ENCODE results near the gene SNAPC5. TPM values are rescaled to one million over a fixed set of nuclear protein-coding genes. Genes with fewer than 3 reads are reported as not detected.

SNAPC5 gene
- total and polyA plus RNA-seq, 2 of the 13 experiments (the other 11 are each of a cell fraction or from before 2014, with no cell fraction given), result 14.8 to 36.2 TPM

DNA sequence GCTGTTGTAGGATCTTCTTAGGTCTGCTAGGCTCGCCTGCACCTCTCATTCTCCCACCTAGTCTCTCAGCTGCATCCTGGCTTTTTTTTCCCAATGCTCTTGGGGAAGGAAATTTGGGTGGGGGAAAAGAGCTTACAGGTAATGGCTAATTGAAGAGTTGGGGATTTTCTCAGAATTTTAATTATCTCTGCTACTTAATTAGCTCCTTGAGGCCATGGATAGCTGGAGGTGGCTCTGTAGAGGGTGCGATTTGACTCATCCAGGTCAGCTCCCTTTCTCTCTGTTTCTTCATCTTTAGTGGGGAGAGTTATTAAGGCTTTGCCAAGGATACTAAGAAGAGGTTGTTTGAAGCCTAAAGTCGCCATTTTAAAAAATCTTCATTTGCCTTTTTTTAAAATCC, 22.6 kb downstream of the SNAPC5 start:
- Histone ChIP-seq H3K79me2 (ENCODE audit: insufficient read depth, low read length) (no peaks in the 10 kb centered on the region), H2AFZ (ENCODE audit: low read length) (no peak overlapping the region), H3K27me3 (ENCODE audit: control insufficient read depth in 1 of 2, insufficient read depth in 2 of 2, low read length in 2 of 2) (no peaks in the 10 kb centered on the region), H3K27ac (ENCODE audit: extremely low read length, insufficient read depth, low read length) (no peak overlapping the region), H3K9ac (ENCODE audit: insufficient read depth, low read depth, low read length) (no peak overlapping the region), H3K9me3 (ENCODE audit: low read length) (no peaks in the 10 kb centered on the region), H3K4me3 (replicated peaks in 1 of 3; ENCODE audit: insufficient read depth in 1 of 3, low read depth in 2 of 3, low read length in 3 of 3) (no peak overlapping the region), H3K36me3 (replicated peaks in 1 of 2; ENCODE audit: control insufficient read depth in 1 of 2, insufficient read depth in 2 of 2, low read length in 2 of 2) (peaks cover 1 to 3% of the 10 kb centered on the region in 2 experiments; a peak in 1 of 5 replicates), H4K20me1 (ENCODE audit: insufficient read depth, low read length) (no peaks in the 10 kb centered on the region), H3K4me1 (ENCODE audit: insufficient read depth, low read length) (peaks cover 15% of the 10 kb centered on the region), H3K4me2 (ENCODE audit: low read depth, low read length) (no peak overlapping the region)
- no peak for DNase-seq (ENCODE audit: low spot score)
- WGBS (ENCODE audit: low lambda C conversion rate), result 99% methylated on average over 3 of the region's 3 CpGs
- ChIA-PET CTCF (ENCODE audit: low intra/inter-chr PET ratio, low total read pairs) (no interaction called here), POLR2A (no interaction called here)
- ATAC-seq, result no peak
- intact Hi-C loops (cut with micrococcal nuclease; ENCODE audit: unreplicated experiment), result no loop called here
- FAIRE-seq, result no peak
- no TSS peak for BruUV-seq (replicated peaks)
- in situ Hi-C loops (cut with HindIII; ENCODE audit: extremely low pct_ligation_motif_present, low pct_unique_long_range_greater_than_20kb), result loop anchor here (25.0 kb wide), 1 partner anchor 88 kb away; the partner anchor contains the start of gene MAP2K1
- TF ChIP-seq GABPB1 (CRISPR knock-in tag; IDR thresholded peaks at IDR 0.05), result no peak
- TF ChIP-seq, protein P1, sequence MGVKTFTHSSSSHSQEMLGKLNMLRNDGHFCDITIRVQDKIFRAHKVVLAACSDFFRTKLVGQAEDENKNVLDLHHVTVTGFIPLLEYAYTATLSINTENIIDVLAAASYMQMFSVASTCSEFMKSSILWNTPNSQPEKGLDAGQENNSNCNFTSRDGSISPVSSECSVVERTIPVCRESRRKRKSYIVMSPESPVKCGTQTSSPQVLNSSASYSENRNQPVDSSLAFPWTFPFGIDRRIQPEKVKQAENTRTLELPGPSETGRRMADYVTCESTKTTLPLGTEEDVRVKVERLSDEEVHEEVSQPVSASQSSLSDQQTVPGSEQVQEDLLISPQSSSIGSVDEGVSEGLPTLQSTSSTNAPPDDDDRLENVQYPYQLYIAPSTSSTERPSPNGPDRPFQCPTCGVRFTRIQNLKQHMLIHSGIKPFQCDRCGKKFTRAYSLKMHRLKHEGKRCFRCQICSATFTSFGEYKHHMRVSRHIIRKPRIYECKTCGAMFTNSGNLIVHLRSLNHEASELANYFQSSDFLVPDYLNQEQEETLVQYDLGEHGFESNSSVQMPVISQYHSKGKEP (CRISPR knock-in tag; IDR thresholded peaks at IDR 0.05), result no peak
- no peak for TF ChIP-seq RCOR2 (CRISPR knock-in tag; IDR thresholded peaks at IDR 0.05)
- TF ChIP-seq ZNF335 (CRISPR knock-in tag; IDR thresholded peaks at IDR 0.05), result no peak
- TF ChIP-seq ZNF264 (CRISPR knock-in tag; IDR thresholded peaks at IDR 0.05), result no peak
- TF ChIP-seq, protein P2, sequence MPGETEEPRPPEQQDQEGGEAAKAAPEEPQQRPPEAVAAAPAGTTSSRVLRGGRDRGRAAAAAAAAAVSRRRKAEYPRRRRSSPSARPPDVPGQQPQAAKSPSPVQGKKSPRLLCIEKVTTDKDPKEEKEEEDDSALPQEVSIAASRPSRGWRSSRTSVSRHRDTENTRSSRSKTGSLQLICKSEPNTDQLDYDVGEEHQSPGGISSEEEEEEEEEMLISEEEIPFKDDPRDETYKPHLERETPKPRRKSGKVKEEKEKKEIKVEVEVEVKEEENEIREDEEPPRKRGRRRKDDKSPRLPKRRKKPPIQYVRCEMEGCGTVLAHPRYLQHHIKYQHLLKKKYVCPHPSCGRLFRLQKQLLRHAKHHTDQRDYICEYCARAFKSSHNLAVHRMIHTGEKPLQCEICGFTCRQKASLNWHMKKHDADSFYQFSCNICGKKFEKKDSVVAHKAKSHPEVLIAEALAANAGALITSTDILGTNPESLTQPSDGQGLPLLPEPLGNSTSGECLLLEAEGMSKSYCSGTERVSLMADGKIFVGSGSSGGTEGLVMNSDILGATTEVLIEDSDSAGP (CRISPR knock-in tag; IDR thresholded peaks at IDR 0.05; ENCODE audit: borderline replicate concordance), result no peak
- TF ChIP-seq GPN1 (CRISPR knock-in tag; IDR thresholded peaks at IDR 0.05; ENCODE audit: borderline replicate concordance), result no peak
- no peak for TF ChIP-seq ZNF616 (CRISPR knock-in tag; IDR thresholded peaks at IDR 0.05; ENCODE audit: low read depth)
- no peak for TF ChIP-seq ZNF883 (CRISPR knock-in tag; IDR thresholded peaks at IDR 0.05; ENCODE audit: not compliant biosample characterization)
- no peak for TF ChIP-seq HNF4G (IDR thresholded peaks at IDR 0.05; ENCODE audit: borderline replicate concordance, low read depth, low read length)
- no peak for TF ChIP-seq HNF4G (CRISPR knock-in tag; IDR thresholded peaks at IDR 0.05; ENCODE audit: borderline replicate concordance, low read depth)
- no peak for TF ChIP-seq TCF12 (IDR thresholded peaks at IDR 0.05)
- TF ChIP-seq TCF12 (CRISPR knock-in tag; IDR thresholded peaks at IDR 0.05), result no peak
- TF ChIP-seq NFYC (CRISPR knock-in tag; IDR thresholded peaks at IDR 0.05), result no peak
- no peak for TF ChIP-seq ZNF263 (CRISPR knock-in tag; IDR thresholded peaks at IDR 0.05)
- TF ChIP-seq ATF7-NPFF (CRISPR knock-in tag; IDR thresholded peaks at IDR 0.05; ENCODE audit: low read depth), result no peak
- TF ChIP-seq ZFP37 (CRISPR knock-in tag; IDR thresholded peaks at IDR 0.05; ENCODE audit: borderline replicate concordance), result no peak
- TF ChIP-seq, protein P3, sequence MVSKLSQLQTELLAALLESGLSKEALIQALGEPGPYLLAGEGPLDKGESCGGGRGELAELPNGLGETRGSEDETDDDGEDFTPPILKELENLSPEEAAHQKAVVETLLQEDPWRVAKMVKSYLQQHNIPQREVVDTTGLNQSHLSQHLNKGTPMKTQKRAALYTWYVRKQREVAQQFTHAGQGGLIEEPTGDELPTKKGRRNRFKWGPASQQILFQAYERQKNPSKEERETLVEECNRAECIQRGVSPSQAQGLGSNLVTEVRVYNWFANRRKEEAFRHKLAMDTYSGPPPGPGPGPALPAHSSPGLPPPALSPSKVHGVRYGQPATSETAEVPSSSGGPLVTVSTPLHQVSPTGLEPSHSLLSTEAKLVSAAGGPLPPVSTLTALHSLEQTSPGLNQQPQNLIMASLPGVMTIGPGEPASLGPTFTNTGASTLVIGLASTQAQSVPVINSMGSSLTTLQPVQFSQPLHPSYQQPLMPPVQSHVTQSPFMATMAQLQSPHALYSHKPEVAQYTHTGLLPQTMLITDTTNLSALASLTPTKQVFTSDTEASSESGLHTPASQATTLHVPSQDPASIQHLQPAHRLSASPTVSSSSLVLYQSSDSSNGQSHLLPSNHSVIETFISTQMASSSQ (IDR thresholded peaks at IDR 0.05; ENCODE audit: low read depth), result no peak
- TF ChIP-seq, protein P3 (CRISPR knock-in tag; IDR thresholded peaks at IDR 0.05; ENCODE audit: borderline replicate concordance), result no peak
- TF ChIP-seq ZNF354B (CRISPR knock-in tag; IDR thresholded peaks at IDR 0.05), result no peak

Data from HepG2 (cell line).